NOMO-1 treated with dmso at 0.1 percent for 144 hours (cell line): Measurements from ENCODE around the gene DRG2.

ENCODE experiments used
- DNase-seq: peaks from one replicate; lab custom pipeline; 2025; ENCODE audit not compliant: unreplicated experiment; lab: John Stamatoyannopoulos, UW

The DRG2 gene

GRCh38 chr17:18087610-18088491 is at the start of gene DRG2:
DRG2 (plus strand) TSS chr17:18087948; CDS start chr17:18088024, 76 bp downstream.
- peak; percentile 72 for DNase-seq

GRCh38 chr17:18038149-18038850 is 49.4 kb upstream of the DRG2 start:
- DNase-seq: peak; percentile 64

GRCh38 chr17:18038861-18039534 is 48.8 kb upstream of the DRG2 start, which contains the start of the genes ATPAF2 and GID4:
ATPAF2 (minus strand) TSS chr17:18039168; CDS start chr17:18039013, 155 bp downstream.
GID4 (plus strand) TSS chr17:18039408; CDS start chr17:18039465, 57 bp downstream.
- peak; percentile 99 for DNase-seq

GRCh38 chr17:18039535-18040260 is 48.0 kb upstream of the DRG2 start:
- no peak for DNase-seq

- no peak for DNase-seq
Observed at GRCh38 chr17:18040261-18040858, 47.4 kb upstream of the DRG2 start.

GRCh38 chr17:18041776-18042175 is 46.0 kb upstream of the DRG2 start:
- DNase-seq: no peak

- no peak for DNase-seq
Observed at GRCh38 chr17:18042983-18043382, 44.8 kb upstream of the DRG2 start.

- DNase-seq: no peak
Observed at GRCh38 chr17:18043491-18043890, 44.3 kb upstream of the DRG2 start.

GRCh38 chr17:18044609-18045008 is 43.1 kb upstream of the DRG2 start:
- DNase-seq: no peak

- no peak for DNase-seq
Observed at GRCh38 chr17:18045691-18046350, 41.9 kb upstream of the DRG2 start.

GRCh38 chr17:18055597-18055996 is 32.2 kb upstream of the DRG2 start:
- no peak for DNase-seq

- DNase-seq: no peak
Observed at GRCh38 chr17:18056214-18056613, 31.5 kb upstream of the DRG2 start.

GRCh38 chr17:18059283-18059682 is 28.5 kb upstream of the DRG2 start:
- DNase-seq: no peak

- DNase-seq: no peak
Observed at GRCh38 chr17:18064053-18064452, 23.7 kb upstream of the DRG2 start.

- DNase-seq: no peak
Observed at GRCh38 chr17:18065546-18065945, 22.2 kb upstream of the DRG2 start.

GRCh38 chr17:18066866-18067265 is 20.9 kb upstream of the DRG2 start:
- no peak for DNase-seq

- no peak for DNase-seq
Observed at GRCh38 chr17:18069101-18069500, 18.6 kb upstream of the DRG2 start.

GRCh38 chr17:18070861-18071340 is 16.8 kb upstream of the DRG2 start:
- DNase-seq: no peak

- DNase-seq: no peak
Observed at GRCh38 chr17:18071751-18072150, 16.0 kb upstream of the DRG2 start.
